AG04449 (cell line): Measurements from ENCODE around the gene VN1R2.
A peak's percentile ranks its signal among the peaks of the same experiment; 100 is the strongest.
"Not testable (repeated sequence)": the region's sequence is repeated elsewhere in the genome, so short reads cannot be mapped to it uniquely, and the experiment has no call there.

Experiments
- CTCF ChIA-PET: fragments of 350-600 bp; formaldehyde crosslinking; extraction: SDS; loops from one replicate; lab custom pipeline; 2021; ENCODE audit warnings: antibody characterized with exemption; lab: Yijun Ruan, JAX
- POLR2A ChIA-PET: fragments of 400-600, 350-600 bp; formaldehyde crosslinking; extraction: SDS; loops from one replicate; lab custom pipeline; 2020; ENCODE audit warnings: antibody characterized with exemption, inconsistent platforms; lab: Yijun Ruan, JAX
- DNase-seq: peaks from one replicate; pipeline ENCODE4 v3.0.0-alpha.2; 2010; ENCODE audit warnings: low read depth, low spot score
- H3K4me3 ChIP-seq: 2 replicates; pipeline ENCODE4 v1.5.1; 2011; ENCODE audit warnings: low read depth, mild to moderate bottlenecking, control low read depth, low read length
- CTCF ChIP-seq: IDR thresholded peaks from one replicate; pipeline ENCODE4 v1.5.1; 2011; ENCODE audit warnings: mild to moderate bottlenecking, moderate library complexity, low read length, control low read depth, inconsistent platforms; ENCODE audit not compliant: insufficient read depth; ENCODE audit errors: missing control alignments

Gene VN1R2

GRCh38 chr19:53290758-53291549 lies 32.9 kb downstream of the VN1R2 start:
- ChIA-PET CTCF (interaction anchor here (1.4 kb wide), 1 partner anchor 20 kb away, joined by 3 read pairs; no protein-coding TSS in a partner anchor), POLR2A (no interaction called here)
- DNase-seq, result no peak
- no peak for TF ChIP-seq CTCF
- H3K4me3 ChIP-seq, result no peak overlapping the region

GRCh38 chr19:53294786-53295441 lies 36.8 kb downstream of the VN1R2 start:
- TF ChIP-seq CTCF, result no peak
- no peak overlapping the region for H3K4me3 ChIP-seq
- CTCF ChIA-PET, result no interaction called here
- DNase-seq, result no peak
- POLR2A ChIA-PET, result no interaction called here

GRCh38 chr19:53301341-53301740 lies 43.2 kb downstream of the VN1R2 start:
- POLR2A ChIA-PET, DNase-seq, CTCF ChIA-PET, H3K4me3 ChIP-seq: not testable (repeated sequence)

- POLR2A ChIA-PET, result no interaction called here
- peak; percentile 13 for TF ChIP-seq CTCF
- DNase-seq, result no peak
- CTCF ChIA-PET, result no interaction called here
- H3K4me3 ChIP-seq, result no peak overlapping the region
Observed at GRCh38 chr19:53308339-53308811, 50.3 kb downstream of the VN1R2 start.
